HG02759 (cell line): ENCODE data around the gene TRIM67.
"Not testable (repeated sequence)": the region's sequence is repeated elsewhere in the genome, so short reads cannot be mapped to it uniquely, and the experiment has no call there.

Experiments used
- ATAC-seq: cut with Tn5 transposase; IDR thresholded peaks from one replicate; pipeline ENCODE4 v1.9.1; 2021; ENCODE audit warnings: mild to moderate bottlenecking, moderate library complexity; ENCODE audit not compliant: unreplicated experiment

Gene TRIM67

GRCh38 chr1:231201979-231202633 lies 40.2 kb downstream of the TRIM67 start:
- no peak for ATAC-seq

GRCh38 chr1:231203259-231204057 lies 41.6 kb downstream of the TRIM67 start:
- ATAC-seq: no peak

- no peak for ATAC-seq
These were observed 45.0 kb downstream of the TRIM67 start for GRCh38 chr1:231206856-231207255.

DNA sequence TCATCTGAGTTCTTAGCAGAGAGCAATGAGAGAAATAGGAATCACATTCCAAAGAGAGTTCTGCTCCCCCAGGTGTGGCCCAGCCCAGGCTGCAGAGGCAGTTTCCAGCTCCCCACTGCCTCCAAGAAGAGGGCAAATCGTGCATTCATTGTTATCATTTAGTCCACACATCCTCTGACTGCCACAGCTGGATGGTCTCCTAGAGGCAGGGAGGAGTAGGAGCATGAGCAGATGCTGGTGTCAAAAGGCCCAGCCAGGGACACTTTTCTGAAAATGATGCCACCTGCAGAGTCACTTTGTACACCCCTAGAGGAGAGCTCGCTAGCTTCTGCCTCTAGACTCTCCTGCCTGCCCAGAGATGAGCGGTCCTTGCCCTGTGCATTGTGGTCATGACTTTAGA lies 45.6 kb downstream of the TRIM67 start:
- no peak for ATAC-seq

DNA sequence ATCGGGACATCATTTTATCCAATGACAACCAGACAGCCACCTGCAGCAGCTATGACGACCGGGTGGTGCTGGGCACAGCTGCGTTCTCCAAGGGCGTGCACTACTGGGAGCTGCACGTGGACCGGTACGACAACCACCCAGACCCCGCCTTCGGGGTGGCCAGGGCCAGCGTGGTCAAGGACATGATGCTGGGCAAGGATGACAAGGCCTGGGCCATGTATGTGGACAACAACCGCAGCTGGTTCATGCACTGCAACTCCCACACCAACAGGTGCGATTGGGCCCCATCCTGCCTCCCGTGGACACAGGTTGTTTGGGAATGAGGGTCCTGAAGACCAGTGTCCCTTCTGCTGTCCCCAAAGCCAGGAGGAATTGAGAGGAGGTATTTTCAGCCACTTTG lies 47.1 kb downstream of the TRIM67 start:
- ATAC-seq: no peak

DNA sequence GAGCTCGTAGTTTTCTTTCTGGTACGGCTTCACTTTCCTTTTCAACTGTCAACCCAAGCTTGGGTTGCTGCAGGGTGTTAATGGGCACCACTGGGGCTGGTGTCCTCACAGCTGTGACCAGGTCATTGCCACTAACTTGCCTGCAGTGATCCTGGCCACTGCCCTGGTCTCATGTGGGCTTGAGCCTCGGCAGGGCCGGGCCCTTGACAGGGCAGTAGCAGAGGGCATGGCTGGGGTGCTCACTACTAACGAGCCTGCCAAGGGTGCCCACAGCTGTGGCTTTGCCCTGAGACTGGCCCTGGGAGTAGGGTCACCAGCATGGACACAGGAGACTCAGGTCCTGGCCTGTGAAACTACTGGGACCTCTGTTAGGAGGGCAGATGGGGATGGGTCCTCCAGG lies 47.7 kb downstream of the TRIM67 start:
- no peak for ATAC-seq

DNA sequence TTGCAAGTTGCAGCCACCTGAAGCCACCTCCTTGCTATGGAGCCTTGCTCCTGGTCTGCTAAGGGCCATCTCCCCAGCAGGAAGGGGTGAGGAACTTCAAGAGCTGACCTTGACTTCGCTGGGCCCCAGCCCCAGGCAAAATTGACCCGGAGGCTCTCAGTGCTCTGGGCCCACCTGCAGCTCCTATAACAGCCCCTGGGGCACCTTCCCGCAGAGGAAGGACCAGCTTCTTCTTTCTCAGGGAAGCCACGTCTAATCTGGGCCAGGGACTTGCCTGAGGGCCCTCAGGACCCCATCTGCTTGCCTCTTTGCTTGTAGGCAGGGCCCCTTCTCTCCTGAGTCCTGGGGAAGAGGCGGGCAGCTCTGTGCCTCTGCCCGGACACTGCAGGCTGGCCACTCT lies 48.3 kb downstream of the TRIM67 start:
- no peak for ATAC-seq

- peak; percentile 88 for ATAC-seq
These were observed 49.4 kb downstream of the TRIM67 start for GRCh38 chr1:231211005-231211857.

- ATAC-seq: not testable (repeated sequence)
These were observed 50.4 kb downstream of the TRIM67 start for GRCh38 chr1:231212301-231212700.

DNA sequence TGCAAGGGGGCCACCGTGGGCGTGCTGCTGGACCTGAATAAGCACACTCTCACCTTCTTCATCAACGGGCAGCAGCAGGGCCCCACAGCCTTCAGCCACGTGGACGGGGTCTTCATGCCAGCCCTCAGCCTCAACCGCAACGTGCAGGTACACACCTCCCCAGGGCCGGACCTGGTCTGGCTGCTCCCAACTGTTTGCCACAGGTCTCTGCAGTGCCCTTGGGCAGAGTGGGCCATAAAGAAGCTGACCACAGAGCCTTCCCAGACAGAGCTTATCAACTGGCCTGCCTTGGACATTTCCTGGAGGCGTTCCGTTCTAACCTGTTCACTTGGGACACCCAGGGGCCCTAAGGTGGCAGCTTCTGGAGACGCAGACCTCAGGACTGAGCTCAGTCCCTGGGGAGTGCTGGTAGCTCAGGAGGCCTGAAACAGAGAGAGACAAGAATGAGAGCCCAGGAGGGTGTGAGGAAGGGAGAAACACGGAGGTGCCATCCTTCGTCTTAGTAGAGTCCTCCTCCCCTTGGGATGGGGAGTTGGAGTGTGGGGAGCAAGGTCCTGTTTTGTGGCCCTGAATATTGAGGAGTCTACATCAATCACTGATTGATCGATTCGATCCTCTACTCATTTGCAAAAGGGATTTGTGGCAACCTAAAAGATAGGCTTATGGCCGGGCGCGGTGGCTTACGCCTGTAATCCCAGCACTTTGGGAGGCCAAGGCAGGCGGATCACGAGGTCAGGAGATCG lies 52.1 kb downstream of the TRIM67 start:
- no peak for ATAC-seq

DNA sequence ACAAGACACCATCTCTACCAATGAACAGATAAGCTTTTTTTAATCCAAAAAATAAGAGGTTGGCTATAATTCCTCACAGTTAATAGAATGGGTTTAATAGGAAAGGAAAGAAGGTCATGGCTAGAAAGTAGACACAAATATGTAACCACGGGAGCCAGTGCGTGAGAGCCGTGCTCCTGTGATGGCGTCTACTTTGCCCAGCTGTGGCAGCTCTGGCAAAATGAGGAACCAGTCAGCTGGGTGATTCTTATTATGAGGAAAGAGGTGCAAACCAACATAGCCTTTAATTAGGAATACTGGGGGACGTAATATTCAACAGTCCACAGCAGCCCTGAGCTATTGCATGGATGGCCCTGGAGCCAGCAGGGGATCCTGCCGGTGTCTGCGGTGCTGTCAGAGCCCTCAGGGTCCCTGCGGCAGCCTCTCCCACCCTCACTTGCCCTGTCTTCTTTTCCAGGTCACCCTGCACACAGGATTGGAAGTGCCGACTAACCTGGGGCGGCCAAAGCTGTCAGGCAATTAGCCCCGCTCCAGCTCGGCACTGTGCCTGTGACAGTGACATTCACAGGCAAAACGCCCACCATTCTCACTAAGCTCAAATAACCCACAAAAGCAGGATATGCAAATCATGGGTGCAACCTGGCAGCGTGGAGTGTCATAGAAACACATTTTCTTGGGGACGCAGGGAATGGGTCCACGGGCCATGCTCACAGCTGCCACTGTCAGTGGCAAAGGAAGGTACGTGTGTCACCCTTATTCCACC lies 53.2 kb downstream of the TRIM67 start:
- peak; percentile 31 for ATAC-seq

- ATAC-seq: no peak
These were observed 54.0 kb downstream of the TRIM67 start for GRCh38 chr1:231215681-231216385.

DNA sequence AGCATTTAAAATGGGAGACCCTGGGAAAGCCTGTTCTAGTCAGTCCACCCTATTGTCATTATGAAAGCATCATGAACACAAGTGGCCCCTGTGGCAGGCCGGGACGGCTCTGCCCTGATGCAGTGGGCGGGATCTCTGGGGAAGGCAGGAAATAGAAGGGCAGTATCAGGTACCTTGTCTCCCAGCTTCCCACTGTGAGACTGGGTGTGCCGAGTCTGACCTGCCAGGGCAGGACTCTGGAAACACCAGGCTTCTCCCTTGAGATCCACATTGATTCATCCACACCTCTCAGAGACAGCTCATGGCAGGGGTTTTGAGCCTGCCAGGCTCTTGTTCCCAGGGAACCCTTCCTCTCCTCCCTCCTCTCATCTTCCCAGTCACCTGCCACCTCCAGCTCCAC lies 54.6 kb downstream of the TRIM67 start:
- no peak for ATAC-seq

DNA sequence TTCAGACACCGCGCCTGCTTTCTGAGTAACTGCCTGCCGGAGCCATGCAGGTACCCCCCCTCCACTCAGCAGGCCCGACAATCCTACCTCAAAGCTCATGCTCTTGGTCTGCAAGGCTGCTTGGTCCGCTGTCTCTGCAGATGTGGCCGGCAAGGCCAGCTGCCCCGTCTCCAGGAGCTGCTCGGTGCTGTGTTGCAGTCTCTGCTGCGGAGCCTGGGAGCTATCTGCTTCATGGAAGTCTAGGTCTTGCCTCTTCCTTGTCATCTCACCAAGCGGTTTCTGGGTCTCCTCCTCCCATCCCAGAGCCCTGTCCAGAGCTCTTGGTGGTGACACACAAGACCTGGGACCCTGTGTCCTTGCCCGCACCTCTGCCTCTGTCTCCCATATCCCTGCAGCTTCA lies 55.2 kb downstream of the TRIM67 start:
- ATAC-seq: no peak

DNA sequence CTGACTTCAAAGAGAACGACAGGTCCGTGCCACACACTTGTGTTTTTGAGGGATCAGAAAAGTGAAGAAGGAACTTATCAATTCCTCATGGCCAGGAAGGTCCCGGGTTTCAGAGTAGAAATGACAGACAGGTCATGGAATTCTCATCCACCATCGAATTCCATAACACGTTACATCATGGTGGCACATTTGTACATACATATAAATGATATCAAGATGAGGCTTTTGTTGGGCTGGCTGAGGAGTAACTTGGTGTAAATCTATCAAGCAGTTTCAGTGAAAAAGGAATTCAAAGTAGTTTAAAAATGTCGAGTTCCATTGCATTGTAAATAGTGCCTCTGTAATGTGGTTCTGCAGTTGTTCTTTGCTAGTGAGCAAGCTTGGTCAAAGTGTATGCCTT lies 56.2 kb downstream of the TRIM67 start:
- ATAC-seq: no peak

- no peak for ATAC-seq
These were observed 57.9 kb downstream of the TRIM67 start for GRCh38 chr1:231219422-231220401.

- ATAC-seq: no peak
These were observed 58.9 kb downstream of the TRIM67 start for GRCh38 chr1:231220801-231221200.

GRCh38 chr1:231226156-231226555 lies 64.3 kb downstream of the TRIM67 start:
- no peak for ATAC-seq
